Measurements from ENCODE around the gene RNF152. TPM values are rescaled to one million over a fixed set of nuclear protein-coding genes. Genes with fewer than 3 reads are reported as not detected.

RNF152 gene
- total RNA-seq, 2 experiments from 2014 or later = 0.03 TPM; not detected in 1

- peaks cover 6% of the 10 kb centered on the region for H3K27me3 Mint-ChIP-seq
- POLR2A ChIA-PET = no interaction called here
- no peak overlapping the region for H3K4me3 Mint-ChIP-seq
- CTCF ChIA-PET = no interaction called here
- H3K4me1 Mint-ChIP-seq = peaks cover under 1% of the 10 kb centered on the region
- peaks cover 2% of the 10 kb centered on the region for H3K9me3 Mint-ChIP-seq
- no peak overlapping the region for H3K27ac Mint-ChIP-seq
- no peaks in the 10 kb centered on the region for H3K36me3 Mint-ChIP-seq (ENCODE audit: low read depth)
- no peak for DNase-seq
Observed at GRCh38 chr18:61770279-61770678, 122.5 kb downstream of the RNF152 start.

- Mint-ChIP-seq H3K4me3 (no peak overlapping the region), H3K36me3 (ENCODE audit: low read depth) (no peaks in the 10 kb centered on the region), H3K27ac (no peak overlapping the region), H3K27me3 (peaks cover 19% of the 10 kb centered on the region), H3K4me1 (peaks cover 12% of the 10 kb centered on the region), H3K9me3 (no peaks in the 10 kb centered on the region)
- ChIA-PET CTCF (no interaction called here), POLR2A (no interaction called here)
- no peak for DNase-seq
Observed at GRCh38 chr18:61766266-61766884, 126.4 kb downstream of the RNF152 start.

- no peaks in the 10 kb centered on the region for H3K36me3 Mint-ChIP-seq (ENCODE audit: low read depth)
- H3K4me1 Mint-ChIP-seq = peaks cover 12% of the 10 kb centered on the region
- DNase-seq = no peak
- no peak overlapping the region for H3K4me3 Mint-ChIP-seq
- H3K27ac Mint-ChIP-seq = no peak overlapping the region
- POLR2A ChIA-PET = no interaction called here
- CTCF ChIA-PET = no interaction called here
- no peaks in the 10 kb centered on the region for H3K9me3 Mint-ChIP-seq
- H3K27me3 Mint-ChIP-seq = peaks cover 22% of the 10 kb centered on the region
Observed at GRCh38 chr18:61765097-61765496, 127.7 kb downstream of the RNF152 start.

GRCh38 chr18:61764381-61764780 lies 128.4 kb downstream of the RNF152 start:
- H3K4me1 Mint-ChIP-seq = peaks cover 12% of the 10 kb centered on the region
- CTCF ChIA-PET = no interaction called here
- no peak overlapping the region for H3K27ac Mint-ChIP-seq
- H3K27me3 Mint-ChIP-seq = peaks cover 22% of the 10 kb centered on the region
- no peak for DNase-seq
- no peaks in the 10 kb centered on the region for H3K36me3 Mint-ChIP-seq (ENCODE audit: low read depth)
- no peak overlapping the region for H3K4me3 Mint-ChIP-seq
- POLR2A ChIA-PET = no interaction called here
- no peaks in the 10 kb centered on the region for H3K9me3 Mint-ChIP-seq

GRCh38 chr18:61761875-61762274 lies 130.9 kb downstream of the RNF152 start:
- DNase-seq = no peak
- Mint-ChIP-seq H3K9me3 (no peaks in the 10 kb centered on the region), H3K36me3 (ENCODE audit: low read depth) (no peaks in the 10 kb centered on the region), H3K27ac (no peak overlapping the region), H3K4me3 (no peak overlapping the region), H3K27me3 (peaks cover 22% of the 10 kb centered on the region), H3K4me1 (peaks cover 12% of the 10 kb centered on the region)
- ChIA-PET CTCF (no interaction called here), POLR2A (no interaction called here)
